DMS153 (cell line): ENCODE measurements around the gene ZSCAN31.
"Not testable (repeated sequence)": the region's sequence is repeated elsewhere in the genome, so short reads cannot be mapped to it uniquely, and the experiment has no call there.

Experiments used
- DNase-seq: peaks from one replicate; lab custom pipeline; 2025; lab: John Stamatoyannopoulos, UW

The ZSCAN31 gene

DNA sequence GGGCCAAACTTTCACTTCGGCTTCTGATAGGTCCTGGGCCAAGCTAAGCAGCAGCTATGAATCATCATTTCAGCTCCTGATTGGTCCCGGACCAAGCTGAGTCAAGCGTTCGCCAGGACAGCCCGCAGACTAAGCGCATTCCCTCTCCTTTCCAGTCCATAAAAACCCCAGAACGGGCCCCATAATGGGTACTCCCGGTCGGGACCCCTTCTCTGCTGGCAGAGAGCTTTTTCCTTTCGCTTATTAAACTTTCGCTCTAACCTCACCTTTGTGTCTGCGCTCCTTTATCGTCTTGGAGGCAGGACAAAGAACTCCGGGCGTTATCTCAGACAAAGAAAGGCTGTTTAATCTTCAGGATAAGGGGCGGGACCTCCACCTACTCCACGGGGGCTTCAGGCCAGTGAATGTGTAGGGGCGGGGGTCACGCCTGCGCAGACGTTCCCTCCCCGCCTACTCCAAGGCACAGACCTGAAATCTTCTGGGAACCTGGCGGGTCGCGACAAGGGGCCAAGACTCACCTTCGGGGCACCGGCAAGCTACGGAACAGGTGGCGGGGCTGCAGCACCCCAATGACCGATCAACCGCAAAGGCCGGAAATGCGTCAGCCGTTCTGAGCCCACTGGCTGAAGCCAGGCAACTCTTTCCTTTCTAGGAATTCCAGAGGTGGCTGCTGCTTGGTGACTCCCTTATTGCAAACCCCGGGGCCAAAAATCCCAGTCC lies at the start of gene ZSCAN31:
ZSCAN31 (minus strand) TSS at position 585 of the 720 bp plus-strand sequence. CDS start 6,465 bp downstream, outside the sequence.
- no peak for DNase-seq

DNA sequence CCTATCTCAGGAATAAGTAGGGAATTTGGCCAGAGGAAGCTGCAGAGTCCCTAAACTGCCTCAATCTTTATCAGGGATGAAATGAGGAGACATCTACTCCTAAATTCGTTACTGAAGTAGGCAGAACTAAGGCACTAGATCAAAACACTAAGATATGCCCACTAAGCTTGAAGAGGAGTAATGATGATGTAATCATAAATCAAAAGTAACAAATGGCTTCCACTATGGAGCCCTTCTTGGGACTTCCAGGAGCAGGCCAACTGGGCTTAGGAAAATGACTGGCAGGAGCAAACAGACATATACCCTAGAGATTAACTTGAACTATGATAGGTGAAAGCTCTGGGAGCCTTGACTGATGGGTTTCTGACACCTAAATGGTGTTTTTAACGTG lies 48.2 kb upstream of the ZSCAN31 start:
- DNase-seq = no peak

DNA sequence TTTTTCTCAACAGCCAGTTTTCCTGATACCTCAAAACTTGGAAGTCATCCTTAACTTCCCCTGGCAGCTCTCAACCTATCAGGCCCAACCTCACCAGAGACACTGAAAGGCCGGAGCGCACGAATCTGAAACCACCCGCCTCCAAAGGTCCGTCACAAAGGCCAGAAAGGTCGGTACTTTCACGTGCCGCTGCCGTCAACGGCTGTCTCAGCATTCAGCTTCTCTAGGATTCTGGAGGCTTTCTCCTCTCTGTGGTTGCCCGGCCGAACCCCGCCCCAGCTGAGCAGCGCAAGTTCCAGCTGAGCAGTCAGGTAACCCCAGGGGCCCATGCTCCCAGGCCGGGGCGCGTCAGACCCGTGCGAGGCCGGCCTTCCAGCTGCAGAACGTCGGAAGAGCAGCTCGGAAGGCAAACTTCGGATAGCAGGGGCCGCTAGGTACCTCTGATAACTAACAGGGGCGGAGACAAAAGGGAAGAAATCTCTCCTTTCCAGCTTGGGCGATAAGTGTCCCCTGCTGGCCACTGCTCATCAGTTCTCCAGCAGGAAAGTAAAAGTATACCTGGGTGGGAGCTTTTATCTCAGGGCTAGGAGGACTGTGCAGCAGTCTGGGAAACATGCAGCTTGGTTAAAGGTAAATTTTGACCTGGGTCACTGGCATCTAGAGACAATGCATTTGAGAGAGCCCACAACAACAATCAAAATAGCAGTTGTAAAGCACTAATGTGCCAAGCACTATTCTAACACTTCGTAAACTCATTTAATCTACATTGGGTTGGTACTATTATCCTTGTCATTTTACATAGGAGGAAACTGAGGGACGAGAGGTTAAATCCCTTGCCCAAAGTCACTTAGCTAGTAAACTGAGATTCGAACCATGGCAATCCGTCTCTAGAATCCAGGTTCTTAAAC lies 47.5 kb upstream of the ZSCAN31 start:
- peak; percentile 74 for DNase-seq

DNA sequence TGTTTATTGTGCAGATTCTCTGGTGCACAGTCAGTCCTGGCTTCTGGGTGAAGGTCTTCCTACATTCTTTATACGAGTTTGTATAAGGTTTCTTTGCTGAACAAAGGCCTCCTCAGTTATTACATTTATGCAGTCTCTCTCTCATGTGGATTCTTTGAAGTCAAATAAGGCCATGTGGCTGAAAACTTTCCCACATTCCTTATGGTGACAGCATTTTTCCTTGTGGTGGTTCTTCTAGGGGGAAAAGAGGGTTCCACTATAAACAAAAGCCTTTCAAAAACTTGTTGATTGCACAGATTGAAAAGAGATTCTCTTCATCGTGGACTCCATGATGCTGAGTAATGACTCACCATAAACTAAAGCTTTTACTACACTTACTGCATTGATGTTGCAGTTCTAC lies 44.4 kb upstream of the ZSCAN31 start:
- no peak for DNase-seq

DNA sequence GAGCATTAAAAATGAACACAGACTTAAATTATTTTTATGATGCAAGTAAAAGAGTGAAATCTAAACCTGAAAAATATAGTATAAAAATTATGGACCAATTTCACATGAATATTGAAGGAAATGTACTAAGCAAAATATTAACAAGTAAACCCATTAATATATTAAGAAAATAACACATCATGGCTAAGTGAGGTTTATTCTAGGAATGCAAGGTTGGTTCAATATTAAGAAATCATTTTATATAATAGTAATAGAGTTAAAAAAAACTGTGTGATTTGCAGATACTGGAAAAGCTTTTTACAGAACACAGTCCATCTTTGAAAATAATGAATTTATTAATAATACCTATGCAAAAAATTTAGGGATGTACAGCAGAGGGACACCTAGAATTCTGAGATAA lies 42.7 kb upstream of the ZSCAN31 start:
- no peak for DNase-seq

DNA sequence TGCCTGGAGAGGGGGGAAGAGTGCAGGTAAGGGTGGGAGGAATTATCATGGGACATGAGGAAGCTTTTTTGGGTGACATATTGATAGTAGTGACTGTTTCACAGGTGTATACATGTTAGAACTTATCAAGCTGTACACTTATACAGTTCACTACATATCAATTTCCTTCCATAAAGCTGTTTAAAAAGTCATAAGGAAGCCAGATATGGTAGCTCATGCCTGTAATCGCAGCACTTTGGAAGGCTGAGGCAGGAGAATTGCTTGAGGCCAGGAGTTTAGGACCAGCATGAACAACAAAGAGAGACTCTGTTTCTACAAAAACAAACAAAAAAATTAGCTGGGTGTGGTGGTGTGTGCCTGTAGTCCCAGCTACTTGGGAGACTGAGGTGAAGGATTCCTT lies 41.9 kb upstream of the ZSCAN31 start:
- no peak for DNase-seq

DNA sequence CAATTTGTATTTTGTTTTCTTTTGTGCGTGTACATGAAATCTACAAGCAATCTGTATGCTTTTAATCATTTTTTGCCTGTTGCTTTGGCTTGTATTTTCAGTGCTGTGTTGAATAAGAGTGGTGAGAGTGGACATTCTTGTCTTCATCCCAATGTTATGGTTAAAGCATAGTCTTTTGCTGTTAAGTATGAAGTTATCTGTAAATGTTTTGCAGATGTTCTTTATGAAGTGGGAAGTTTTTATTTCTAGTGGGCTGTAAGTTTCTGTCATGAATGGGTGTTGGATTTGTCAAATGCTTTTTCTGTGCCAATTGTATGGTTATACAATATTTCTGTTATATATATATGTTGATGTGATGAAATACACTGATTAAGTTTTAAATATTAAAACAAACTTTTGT lies 38.0 kb upstream of the ZSCAN31 start:
- DNase-seq = no peak

DNA sequence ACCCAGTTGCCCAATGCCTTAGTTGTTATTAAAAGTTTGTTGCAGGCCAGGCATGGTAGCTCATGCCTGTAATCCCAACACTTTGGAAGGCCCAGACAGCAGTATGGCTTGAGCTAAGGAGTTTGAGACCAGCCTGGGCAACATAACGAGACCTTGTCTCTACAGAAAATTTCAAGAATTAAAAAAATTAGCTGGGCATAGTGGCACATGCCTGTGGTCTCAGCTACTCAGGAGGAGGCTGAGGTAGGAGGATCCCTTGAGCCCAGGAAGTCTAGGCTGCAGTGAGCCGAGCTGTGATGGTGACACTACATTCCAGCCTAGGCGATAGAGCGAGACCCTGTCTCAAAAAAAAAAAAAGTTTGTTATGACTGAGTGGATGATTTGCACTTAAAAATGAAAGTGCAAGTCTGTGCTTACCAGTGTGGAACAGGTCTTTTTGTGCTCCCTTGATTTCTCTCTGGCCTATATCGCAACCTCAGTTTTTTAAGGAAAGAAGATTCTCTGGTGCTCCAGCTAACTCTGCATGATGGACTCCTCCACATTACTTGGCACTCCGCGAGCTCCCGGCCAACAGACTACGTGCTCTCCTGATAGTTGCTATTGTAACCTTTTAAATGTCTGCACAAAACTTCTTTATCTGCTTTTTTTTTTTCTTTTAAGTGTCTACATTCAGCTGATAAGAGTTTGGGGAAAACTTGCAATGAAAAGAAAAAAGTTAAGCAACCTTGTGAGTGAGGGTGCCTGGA lies 35.9 kb upstream of the ZSCAN31 start:
- DNase-seq = no peak

DNA sequence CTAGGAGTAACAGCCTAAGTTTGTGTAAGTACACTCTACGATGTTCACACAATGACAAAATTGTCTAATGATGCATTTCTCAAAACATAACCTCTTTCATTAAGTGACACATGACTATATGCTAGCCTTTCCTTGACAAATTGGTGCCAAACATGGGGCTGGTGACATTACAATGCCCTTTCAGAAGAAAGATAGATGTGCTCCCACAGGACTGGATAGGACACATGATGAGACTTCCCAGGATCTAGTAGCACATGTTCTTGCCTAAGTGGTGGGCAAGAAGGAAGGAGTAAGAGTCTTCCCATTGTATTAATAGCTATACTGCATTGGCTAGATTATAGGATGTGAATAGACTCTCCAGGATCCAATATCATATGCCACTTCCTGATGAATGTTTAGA lies 35.3 kb upstream of the ZSCAN31 start:
- DNase-seq = no peak

DNA sequence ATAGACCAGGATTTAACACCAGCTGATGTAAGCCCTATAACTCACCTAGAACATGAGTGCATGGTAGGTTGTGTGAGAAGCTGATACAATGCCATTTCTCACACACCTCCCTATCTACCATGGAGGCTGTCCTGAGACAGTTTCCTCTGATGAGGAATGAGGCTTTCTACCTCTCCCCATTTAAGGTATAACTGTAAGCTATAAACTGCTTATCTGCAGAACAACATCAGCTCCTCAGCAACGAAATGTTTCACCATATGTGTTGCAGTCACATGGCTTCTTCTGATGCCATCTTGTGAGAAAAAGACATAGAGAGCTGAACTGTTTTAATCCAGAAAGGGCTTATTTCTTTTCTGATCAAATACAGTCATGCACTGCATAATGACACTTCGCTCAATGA lies 34.5 kb upstream of the ZSCAN31 start:
- DNase-seq = no peak

DNA sequence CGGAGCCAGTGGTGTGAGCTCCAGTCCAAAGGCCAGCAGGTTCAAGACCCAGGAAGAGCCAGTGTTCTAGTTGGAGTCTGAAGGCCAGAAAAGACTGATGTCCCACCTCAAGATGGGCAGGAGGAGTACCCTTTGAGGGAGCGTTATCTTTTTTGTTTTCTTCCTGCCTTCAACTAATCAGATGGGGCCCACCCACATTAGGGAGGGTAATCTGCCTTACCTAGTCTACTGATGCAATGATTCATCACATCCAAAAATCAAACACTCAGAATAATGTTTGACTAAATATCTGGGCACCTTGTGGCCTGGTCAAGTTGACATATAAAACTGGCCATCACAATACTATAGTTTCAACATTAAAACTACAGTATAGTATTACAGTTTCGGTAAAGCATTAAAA lies 33.5 kb upstream of the ZSCAN31 start:
- DNase-seq = no peak

DNA sequence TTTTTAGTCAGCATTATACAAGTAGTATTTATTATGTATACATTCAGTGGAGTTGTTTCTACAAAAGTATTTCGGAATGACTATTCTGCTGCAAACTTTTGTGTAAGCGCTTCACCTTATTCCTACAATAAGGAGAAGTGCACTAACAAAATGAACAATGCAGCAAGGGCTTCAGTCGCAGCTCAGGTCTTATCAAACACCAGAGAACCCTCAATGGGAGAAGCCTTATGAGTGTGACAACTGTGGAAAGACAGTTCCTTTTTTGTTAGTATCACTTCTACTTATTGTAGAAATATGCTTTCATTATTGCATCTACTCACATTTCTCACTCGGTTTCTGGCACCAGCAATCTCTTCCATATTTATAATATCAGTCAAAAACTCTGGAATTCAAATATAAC lies 32.6 kb upstream of the ZSCAN31 start:
- no peak for DNase-seq

DNA sequence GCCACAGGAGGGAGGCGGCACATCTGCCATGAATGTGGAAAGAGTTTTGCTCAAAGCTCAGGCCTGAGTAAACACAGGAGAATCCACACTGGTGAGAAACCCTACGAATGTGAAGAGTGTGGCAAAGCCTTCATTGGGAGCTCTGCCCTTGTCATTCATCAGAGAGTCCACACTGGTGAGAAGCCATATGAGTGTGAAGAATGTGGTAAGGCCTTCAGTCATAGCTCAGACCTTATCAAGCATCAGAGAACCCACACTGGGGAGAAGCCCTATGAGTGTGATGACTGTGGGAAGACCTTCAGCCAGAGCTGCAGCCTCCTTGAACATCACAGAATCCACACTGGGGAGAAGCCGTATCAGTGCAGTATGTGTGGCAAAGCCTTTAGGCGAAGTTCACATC lies 29.6 kb upstream of the ZSCAN31 start:
- DNase-seq = not testable (repeated sequence)

DNA sequence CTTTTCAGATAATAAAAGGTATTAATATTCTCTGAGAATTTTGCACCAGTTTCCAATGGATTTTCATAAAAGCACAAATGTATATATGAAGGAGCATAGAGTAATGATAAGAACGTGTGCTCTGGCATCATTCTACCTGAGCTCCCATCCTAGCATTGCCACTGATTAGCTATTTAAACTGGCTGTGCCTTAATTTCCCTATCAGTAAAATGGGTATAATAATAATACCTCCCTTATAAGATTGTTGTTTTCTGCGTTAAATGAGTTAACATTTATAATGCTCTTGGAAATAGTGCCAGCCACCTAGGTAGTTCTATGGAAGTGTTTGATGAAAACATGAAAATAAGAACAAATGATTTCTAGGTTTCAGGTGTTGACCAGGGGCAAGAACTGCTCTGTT lies 25.0 kb upstream of the ZSCAN31 start:
- DNase-seq = no peak

DNA sequence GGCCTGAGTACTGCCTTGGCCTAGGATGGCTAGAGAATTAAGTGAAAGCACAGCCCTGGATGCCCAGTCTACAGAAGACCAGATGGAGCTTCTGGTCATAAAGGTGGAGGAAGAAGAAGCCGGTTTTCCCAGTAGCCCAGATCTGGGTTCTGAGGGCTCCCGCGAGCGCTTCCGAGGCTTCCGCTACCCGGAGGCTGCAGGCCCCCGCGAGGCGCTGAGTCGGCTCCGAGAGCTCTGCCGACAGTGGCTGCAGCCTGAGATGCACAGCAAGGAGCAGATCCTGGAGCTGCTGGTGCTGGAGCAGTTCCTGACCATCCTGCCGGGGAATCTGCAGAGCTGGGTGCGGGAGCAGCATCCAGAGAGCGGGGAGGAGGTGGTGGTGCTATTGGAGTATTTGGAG lies 23.6 kb upstream of the ZSCAN31 start:
- DNase-seq = not testable (repeated sequence)

DNA sequence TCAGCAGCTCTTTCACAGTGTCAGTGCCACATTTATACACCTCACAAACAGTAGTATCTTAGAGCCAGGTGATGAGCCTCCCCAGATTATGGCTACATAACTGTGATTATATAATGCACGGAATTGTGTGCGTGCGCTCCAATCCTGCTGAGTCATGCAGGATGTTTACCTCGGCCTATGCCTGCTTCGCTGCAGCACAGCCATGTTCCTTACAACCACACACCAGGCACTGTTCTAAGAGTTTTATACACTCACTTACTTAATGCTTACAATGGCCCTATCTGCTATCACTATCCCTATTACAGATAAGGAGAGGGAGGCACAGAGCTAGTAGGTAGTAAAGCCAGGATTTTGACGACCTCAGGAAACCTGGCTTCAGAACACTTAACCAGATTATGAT lies 21.1 kb upstream of the ZSCAN31 start:
- no peak for DNase-seq

DNA sequence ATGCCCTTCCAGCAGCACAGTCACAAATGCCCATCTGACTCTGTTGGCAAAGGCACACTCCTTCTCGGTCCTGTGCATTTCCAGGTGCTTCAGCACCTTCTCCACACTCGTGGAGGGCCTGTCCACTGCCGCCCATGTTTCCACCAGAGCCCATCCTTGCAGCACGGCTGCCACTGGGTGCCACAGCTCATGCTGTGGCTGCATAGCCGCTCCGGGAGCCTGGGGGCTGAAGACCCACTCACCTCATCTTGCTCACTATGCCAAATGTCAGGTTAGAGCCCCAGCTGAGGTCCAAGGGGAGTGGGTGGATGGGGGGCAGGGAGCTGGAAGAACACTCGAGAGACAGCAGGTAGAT lies 20.7 kb upstream of the ZSCAN31 start:
- no peak for DNase-seq

DNA sequence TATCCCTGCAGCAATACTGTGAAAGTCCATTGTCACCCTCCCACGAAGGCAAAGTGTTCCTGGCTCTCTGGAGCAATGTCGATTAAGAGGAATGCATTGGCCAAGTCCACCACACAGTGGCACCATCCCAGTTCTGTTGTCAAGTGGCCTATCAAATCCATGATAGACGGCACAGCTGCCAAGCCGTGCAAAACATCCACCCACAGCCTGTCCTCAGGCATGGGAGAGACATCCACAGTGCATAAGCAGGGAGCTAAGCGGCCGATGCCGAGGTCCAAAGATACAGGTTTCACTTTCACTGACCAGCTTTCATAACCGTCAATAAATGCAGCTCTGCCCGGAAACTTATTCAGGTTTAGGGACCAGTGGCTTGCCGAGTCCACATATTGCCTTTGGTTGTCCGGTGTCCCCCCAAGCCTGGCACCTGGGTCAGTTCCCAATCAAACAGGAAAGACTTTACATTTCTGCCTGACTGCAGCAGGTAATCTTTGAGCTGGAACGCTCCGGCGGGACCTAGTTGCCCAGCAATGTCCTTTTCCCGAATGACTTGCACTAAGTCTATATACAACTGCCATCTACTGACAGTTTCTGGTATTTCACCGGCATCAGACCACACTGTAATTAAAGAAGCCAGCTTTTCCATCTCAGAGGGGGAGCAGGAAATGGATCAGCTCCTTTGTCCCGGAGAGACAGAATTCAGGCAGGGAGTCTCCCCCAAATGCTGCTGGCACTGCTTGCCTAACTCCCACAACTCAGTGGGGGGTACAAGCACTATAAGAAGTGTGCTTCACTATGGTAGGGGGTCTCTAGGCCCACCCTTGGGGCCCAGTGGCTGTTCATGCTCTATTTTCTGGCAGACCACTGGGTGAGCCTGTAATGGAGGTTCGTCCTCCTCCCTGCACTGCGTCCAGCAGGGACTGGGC lies 20.1 kb upstream of the ZSCAN31 start:
- peak; percentile 88 for DNase-seq

DNA sequence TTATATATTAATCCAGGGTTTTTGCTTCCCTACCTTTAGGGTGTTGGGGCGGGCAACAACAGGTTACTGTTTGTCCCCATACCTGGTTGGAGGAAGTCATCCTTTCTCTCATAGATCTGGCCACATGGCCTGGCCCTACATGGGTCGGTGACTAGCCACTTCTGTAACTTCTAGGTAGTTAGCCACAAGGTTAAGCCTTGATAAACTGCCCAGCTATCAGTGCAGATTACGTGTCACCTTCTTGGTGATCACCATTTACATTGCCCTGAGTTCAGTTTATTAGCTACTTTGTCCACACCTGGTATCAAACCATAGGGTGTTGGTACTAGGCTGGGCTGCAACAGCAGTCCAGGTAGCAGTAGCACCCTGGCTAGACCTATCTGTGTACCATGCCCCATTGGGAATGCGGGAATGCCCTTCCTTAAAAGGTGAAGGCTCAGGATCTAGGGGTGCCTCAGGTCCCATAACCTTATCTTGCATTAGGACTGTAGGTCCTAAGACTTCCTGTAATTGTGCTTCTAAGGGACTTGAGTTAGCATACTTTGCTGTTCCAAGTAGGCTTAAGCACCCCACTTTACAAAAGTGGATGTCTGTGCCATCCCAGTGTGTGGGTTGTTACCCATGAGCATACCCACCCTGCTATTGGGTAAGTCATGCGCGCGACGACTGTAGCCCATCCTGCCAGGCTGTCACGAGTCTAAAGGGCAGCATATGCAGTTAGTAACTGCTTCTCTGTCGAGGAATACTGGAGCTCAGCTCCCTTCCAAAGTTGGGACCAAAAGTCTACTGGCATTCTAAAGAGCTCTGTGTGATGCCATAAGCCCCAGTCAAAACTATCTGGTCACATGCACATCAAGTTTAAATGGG lies 19.0 kb upstream of the ZSCAN31 start:
- DNase-seq = no peak

DNA sequence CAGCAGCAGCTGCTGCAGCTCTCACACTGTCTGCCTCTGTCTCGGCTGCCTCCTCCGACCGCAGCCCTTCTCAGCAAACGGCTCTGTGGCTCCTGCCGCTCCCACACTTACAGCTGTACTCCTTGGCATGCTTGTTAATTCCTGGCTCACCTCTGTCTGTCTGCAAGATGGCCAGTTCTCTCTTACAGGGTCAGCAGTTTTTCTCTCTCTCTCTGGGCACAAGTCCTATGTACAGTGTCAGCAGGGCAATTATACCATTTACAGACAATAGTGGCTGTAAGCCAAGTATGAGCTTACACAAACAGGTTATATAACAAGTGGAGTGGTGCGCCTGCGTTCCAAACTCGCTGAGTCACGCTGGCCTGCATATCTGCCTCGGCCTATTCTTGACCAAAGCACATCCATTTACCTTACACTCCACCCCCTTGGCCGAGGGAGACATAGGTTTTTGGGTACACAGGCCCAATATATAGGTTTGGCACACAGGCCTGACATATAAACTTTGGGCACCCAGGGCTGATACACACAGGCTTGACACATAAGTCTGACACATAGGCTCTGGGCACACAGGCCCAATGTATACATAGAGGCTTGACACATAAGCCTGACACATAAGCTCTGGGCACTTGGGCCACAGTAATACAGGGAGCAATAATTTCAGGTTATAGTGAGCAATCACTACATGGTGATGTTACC lies 18.2 kb upstream of the ZSCAN31 start:
- peak; percentile 82 for DNase-seq
